WTC11 (cell line): Measurements from ENCODE around the gene CHKB. TPM values are rescaled to one million over a fixed set of nuclear protein-coding genes. Genes with fewer than 3 reads are reported as not detected.

Experiments
- ATAC-seq: fragments of 200-7000 bp; cut with Tn5 transposase; 2 replicates; pipeline ENCODE4 v1.10.0; 2021; ENCODE audit warnings: mild to moderate bottlenecking, moderate library complexity
- CTCF ChIA-PET: fragments of 300-600 bp; sonication (Branson Sonifier 250); formaldehyde crosslinking; loops from one replicate; lab custom pipeline; 2021; ENCODE audit warnings: antibody characterized with exemption; lab: Charles Lee
- POLR2A ChIA-PET: fragments of 350-600 bp; sonication (Branson Sonifier 250); formaldehyde crosslinking; loops from one replicate; lab custom pipeline; 2021; ENCODE audit warnings: antibody characterized with exemption; lab: Charles Lee
- DNase-seq: peaks from one replicate; pipeline ENCODE4 v3.0.0; 2021; ENCODE audit warnings: low spot score
- H3K27ac Mint-ChIP-seq: 2 replicates; pipeline ENCODE4 v1.8.0; 2021; ENCODE audit warnings: mixed read lengths
- H3K27me3 Mint-ChIP-seq: 2 replicates; pipeline ENCODE4 v1.8.0; 2021; ENCODE audit warnings: low read depth, mild to moderate bottlenecking, moderate library complexity, mixed read lengths
- H3K36me3 Mint-ChIP-seq: 2 replicates; pipeline ENCODE4 v1.8.0; 2021; ENCODE audit warnings: mixed read lengths
- H3K4me1 Mint-ChIP-seq: 2 replicates; pipeline ENCODE4 v1.8.0; 2022; ENCODE audit warnings: mixed read lengths
- H3K4me3 Mint-ChIP-seq: 2 replicates; pipeline ENCODE4 v1.8.0; 2021; ENCODE audit warnings: mild to moderate bottlenecking, moderate library complexity, mixed read lengths
- H3K9me3 Mint-ChIP-seq: 2 replicates; pipeline ENCODE4 v1.8.0; 2021; ENCODE audit warnings: mixed read lengths
- AFF4 ChIP-seq: sonication (generic); formaldehyde crosslinking; IDR thresholded peaks from 2 replicates; pipeline ENCODE4 v1.8.1; 2023; ENCODE audit warnings: mild to moderate bottlenecking, missing genetic modification reagents, borderline replicate concordance
- AR ChIP-seq: fragments of 250-450 bp; sonication (Bioruptor Pico); IDR thresholded peaks from 2 replicates; pipeline ENCODE4 v1.9.0; 2021; ENCODE audit warnings: mild to moderate bottlenecking
- ATF6 ChIP-seq: sonication (generic); formaldehyde crosslinking; IDR thresholded peaks from 2 replicates; pipeline ENCODE4 v1.8.1; 2023; ENCODE audit warnings: mild to moderate bottlenecking, missing genetic modification reagents
- CBFB ChIP-seq: sonication (generic); formaldehyde crosslinking; IDR thresholded peaks from 2 replicates; pipeline ENCODE4 v1.8.1; 2022; ENCODE audit warnings: mild to moderate bottlenecking, low read depth, missing genetic modification reagents
- CDX4 ChIP-seq: fragments of 250-450 bp; sonication (Bioruptor Pico); IDR thresholded peaks from 2 replicates; pipeline ENCODE4 v1.9.0; 2021; ENCODE audit warnings: moderate library complexity, mild to moderate bottlenecking, inconsistent platforms, borderline replicate concordance
- GRHL2 ChIP-seq: fragments of 250-450 bp; sonication (Bioruptor Pico); IDR thresholded peaks from 2 replicates; pipeline ENCODE4 v1.8.0; 2022; ENCODE audit warnings: mild to moderate bottlenecking, moderate library complexity; ENCODE audit not compliant: insufficient replicate concordance, severe bottlenecking
- NR2C2 ChIP-seq: sonication (generic); formaldehyde crosslinking; IDR thresholded peaks from 2 replicates; pipeline ENCODE4 v1.8.0; 2022; ENCODE audit warnings: mild to moderate bottlenecking, missing genetic modification reagents
- OVOL2 ChIP-seq: fragments of 250-450 bp; sonication (Bioruptor Pico); IDR thresholded peaks from 2 replicates; pipeline ENCODE4 v1.9.0; 2021; ENCODE audit warnings: mild to moderate bottlenecking, borderline replicate concordance
- PRDM15 ChIP-seq: sonication (generic); formaldehyde crosslinking; IDR thresholded peaks from 2 replicates; pipeline ENCODE4 v1.8.0; 2022; ENCODE audit warnings: missing genetic modification reagents
- TEAD1 ChIP-seq: sonication (generic); formaldehyde crosslinking; IDR thresholded peaks from 2 replicates; pipeline ENCODE4 v1.8.0; 2022; ENCODE audit warnings: mild to moderate bottlenecking, missing genetic modification reagents
- TP53 ChIP-seq: sonication (generic); formaldehyde crosslinking; IDR thresholded peaks from 2 replicates; pipeline ENCODE4 v1.8.1; 2023; ENCODE audit warnings: mild to moderate bottlenecking, missing genetic modification reagents
- ZMAT4 ChIP-seq: fragments of 250-450 bp; sonication (Bioruptor Pico); IDR thresholded peaks from 2 replicates; pipeline ENCODE4 v1.9.0; 2021; ENCODE audit warnings: mild to moderate bottlenecking
- ZNF121 ChIP-seq: sonication (generic); formaldehyde crosslinking; IDR thresholded peaks from 2 replicates; pipeline ENCODE4 v1.8.0; 2023; ENCODE audit warnings: missing genetic modification reagents
- ZNF138 ChIP-seq: sonication (generic); formaldehyde crosslinking; conservative IDR thresholded peaks from 2 replicates; pipeline ENCODE4 v1.8.1; 2022; ENCODE audit warnings: mild to moderate bottlenecking, moderate library complexity, missing genetic modification reagents
- ZNF219 ChIP-seq: sonication (generic); formaldehyde crosslinking; IDR thresholded peaks from 2 replicates; pipeline ENCODE4 v1.8.0; 2023; ENCODE audit warnings: missing genetic modification reagents, mild to moderate bottlenecking, borderline replicate concordance
- ZNF396 ChIP-seq: fragments of 250-450 bp; sonication (Bioruptor Pico); IDR thresholded peaks from 2 replicates; pipeline ENCODE4 v1.8.0; 2021; ENCODE audit warnings: mild to moderate bottlenecking, moderate library complexity, borderline replicate concordance
- ZNF425 ChIP-seq: fragments of 250-450 bp; sonication (Bioruptor Pico); conservative IDR thresholded peaks from 2 replicates; pipeline ENCODE4 v1.9.0; 2021; ENCODE audit warnings: mild to moderate bottlenecking
- total RNA-seq: library from RNA; stranded (reverse); gene quantifications from 3 replicates; pipeline ENCODE4 v1.2.3, GENCODE V29; 2021
- TF ChIP-seq, protein P1 (sequence below): sonication (generic); formaldehyde crosslinking; IDR thresholded peaks from 2 replicates; pipeline ENCODE4 v1.8.1; 2022; ENCODE audit warnings: mild to moderate bottlenecking, moderate library complexity, missing genetic modification reagents

CHKB gene
- total RNA-seq, 1 experiment from 2014 or later, result 75.4 TPM

GRCh38 chr22:50572965-50573364 is 9.7 kb downstream of the CHKB start (continued):
- no peak for TF ChIP-seq AR (CRISPR knock-in tag)
- TF ChIP-seq PRDM15 (CRISPR knock-in tag), result no peak
- no peak for TF ChIP-seq ATF6
- TF ChIP-seq TEAD1, result no peak
- no peak for TF ChIP-seq ZNF425 (CRISPR knock-in tag)
- no peak for TF ChIP-seq OVOL2
- TF ChIP-seq ZNF121 (CRISPR knock-in tag), result no peak
- TF ChIP-seq CBFB (CRISPR knock-in tag), result no peak
- no peak for TF ChIP-seq ZNF138 (CRISPR knock-in tag)
- TF ChIP-seq ZNF219 (CRISPR knock-in tag), result no peak

GRCh38 chr22:50571264-50572175 is 11.1 kb downstream of the CHKB start:
- CTCF ChIA-PET, result interaction anchor here (1.2 to 1.8 kb wide), 2 partner anchors 9 kb away, joined by 3 to 10 read pairs; partner anchors contain the start of gene SYCE3
- POLR2A ChIA-PET, result no interaction called here
- no peak overlapping the region for H3K27ac Mint-ChIP-seq
- H3K27me3 Mint-ChIP-seq, result no peaks in the 10 kb centered on the region
- H3K4me3 Mint-ChIP-seq, result no peak overlapping the region
- ATAC-seq, result no peak
- DNase-seq, result no peak
- no peaks in the 10 kb centered on the region for H3K4me1 Mint-ChIP-seq
- no peaks in the 10 kb centered on the region for H3K9me3 Mint-ChIP-seq
- H3K36me3 Mint-ChIP-seq, result peaks cover 31% of the 10 kb centered on the region
- TF ChIP-seq NR2C2 (CRISPR knock-in tag) (no peak), CDX4 (no peak), TP53 (CRISPR knock-in tag) (no peak), AFF4 (no peak), GRHL2 (CRISPR knock-in tag) (no peak), ZMAT4 (CRISPR knock-in tag) (no peak), ZNF396 (CRISPR knock-in tag) (no peak)
- TF ChIP-seq, protein P1, sequence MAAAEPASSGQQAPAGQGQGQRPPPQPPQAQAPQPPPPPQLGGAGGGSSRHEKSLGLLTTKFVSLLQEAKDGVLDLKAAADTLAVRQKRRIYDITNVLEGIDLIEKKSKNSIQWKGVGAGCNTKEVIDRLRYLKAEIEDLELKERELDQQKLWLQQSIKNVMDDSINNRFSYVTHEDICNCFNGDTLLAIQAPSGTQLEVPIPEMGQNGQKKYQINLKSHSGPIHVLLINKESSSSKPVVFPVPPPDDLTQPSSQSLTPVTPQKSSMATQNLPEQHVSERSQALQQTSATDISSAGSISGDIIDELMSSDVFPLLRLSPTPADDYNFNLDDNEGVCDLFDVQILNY (CRISPR knock-in tag), result no peak
